ENCODE results near the gene DYSF.

Gene DYSF

DNA sequence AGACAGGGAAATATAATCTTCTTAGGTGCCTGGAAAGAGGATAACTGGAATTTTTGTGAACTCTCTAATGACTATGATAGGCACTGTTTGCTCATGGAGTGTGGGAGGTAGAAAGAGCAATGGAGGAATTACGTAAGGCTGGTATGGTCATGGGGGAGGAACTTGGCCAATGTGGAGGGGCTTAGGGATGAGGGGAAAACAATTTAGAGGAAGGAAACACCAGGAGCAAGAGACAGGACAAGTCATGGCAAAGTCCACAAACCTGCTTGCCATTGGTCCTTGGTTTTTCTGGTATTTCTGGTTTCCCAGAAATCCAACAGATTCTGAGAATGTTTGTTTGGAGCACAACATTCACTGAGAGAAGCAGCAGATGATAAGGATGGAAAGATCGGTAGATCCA, 274.2 kb downstream of the DYSF start:
- no peak overlapping the region for H3K4me3 ChIP-seq (ENCODE audit: low read length)
- TF ChIP-seq, protein P1, sequence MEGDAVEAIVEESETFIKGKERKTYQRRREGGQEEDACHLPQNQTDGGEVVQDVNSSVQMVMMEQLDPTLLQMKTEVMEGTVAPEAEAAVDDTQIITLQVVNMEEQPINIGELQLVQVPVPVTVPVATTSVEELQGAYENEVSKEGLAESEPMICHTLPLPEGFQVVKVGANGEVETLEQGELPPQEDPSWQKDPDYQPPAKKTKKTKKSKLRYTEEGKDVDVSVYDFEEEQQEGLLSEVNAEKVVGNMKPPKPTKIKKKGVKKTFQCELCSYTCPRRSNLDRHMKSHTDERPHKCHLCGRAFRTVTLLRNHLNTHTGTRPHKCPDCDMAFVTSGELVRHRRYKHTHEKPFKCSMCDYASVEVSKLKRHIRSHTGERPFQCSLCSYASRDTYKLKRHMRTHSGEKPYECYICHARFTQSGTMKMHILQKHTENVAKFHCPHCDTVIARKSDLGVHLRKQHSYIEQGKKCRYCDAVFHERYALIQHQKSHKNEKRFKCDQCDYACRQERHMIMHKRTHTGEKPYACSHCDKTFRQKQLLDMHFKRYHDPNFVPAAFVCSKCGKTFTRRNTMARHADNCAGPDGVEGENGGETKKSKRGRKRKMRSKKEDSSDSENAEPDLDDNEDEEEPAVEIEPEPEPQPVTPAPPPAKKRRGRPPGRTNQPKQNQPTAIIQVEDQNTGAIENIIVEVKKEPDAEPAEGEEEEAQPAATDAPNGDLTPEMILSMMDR (conservative IDR thresholded peaks at IDR 0.05; ENCODE audit: low read length), result no peak
- peak; percentile 53 for DNase-seq (ENCODE audit: low read depth)

DNA sequence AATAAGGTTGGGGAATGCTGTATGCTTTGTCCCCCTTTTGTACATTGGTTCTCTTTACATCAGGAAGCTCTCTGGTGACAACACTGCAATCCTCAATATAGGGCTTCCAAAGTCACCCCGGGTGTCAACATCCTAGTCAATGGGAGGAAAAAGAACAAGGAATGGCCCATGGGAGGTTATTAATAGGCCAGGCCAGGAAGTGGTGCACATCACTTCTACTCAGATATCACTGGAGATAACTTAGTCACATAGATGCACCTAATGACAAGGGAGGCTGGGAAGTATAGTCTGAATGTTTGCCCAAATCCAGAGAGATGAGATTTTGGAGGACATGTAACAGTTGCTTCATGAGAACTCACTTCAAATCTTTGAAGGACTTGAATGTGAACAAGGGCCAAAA, 274.7 kb downstream of the DYSF start:
- DNase-seq (ENCODE audit: low read depth), result no peak
- TF ChIP-seq, protein P1 (conservative IDR thresholded peaks at IDR 0.05; ENCODE audit: low read length), result no peak

DNA sequence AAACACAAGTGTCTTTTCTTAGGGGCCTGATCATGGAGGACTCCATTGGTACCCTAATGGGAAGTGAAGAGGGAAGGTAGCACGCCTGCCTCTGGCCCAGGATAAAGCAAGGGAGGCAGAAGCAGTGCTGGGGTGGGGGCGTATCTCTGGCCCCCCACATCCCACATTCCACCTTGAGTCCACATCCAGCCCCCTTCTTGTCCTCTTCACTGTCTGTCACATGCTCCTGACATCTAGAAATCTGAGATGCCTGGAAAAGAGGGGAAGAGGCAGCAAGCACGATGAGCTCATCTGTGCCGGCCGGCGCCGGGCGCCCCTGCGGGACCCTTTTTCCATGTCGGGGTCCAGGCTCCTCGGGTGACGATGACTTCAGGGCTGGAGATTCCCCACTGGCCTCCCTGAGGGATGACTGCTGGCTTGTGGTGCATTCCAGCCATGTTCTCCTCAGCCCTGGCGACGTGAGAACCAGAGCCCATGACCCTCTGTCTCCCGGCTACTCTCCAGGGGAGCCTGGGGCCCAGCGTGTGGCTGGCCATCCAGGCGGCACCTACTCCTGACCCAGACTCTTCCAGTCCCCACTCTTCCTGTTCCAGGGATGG, 277.5 kb downstream of the DYSF start:
- TF ChIP-seq, protein P1 (conservative IDR thresholded peaks at IDR 0.05; ENCODE audit: low read length), result no peak
- no peak for DNase-seq (ENCODE audit: low read depth)
- no peak overlapping the region for H3K4me3 ChIP-seq (ENCODE audit: low read length)

More for the DNA sequence above, 274.7 kb downstream of the DYSF start:
- no peak overlapping the region for H3K4me3 ChIP-seq (ENCODE audit: low read length)

DNA sequence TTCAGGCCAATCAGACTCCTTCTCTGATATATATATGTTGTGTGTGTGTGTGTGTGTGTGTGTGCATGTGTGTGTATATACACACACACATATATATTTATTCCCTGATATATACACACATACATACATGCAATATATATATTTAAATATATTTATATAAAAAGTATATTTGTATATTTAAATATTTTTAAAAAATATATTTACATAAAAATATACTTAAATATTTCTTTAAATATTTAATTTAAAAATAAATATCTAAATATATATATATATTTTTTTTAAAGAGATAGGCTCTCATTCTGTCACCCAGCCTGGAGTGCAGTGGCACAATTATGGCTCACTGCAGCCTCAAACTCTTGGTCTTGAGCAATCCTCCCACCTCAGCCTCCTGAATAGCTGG, 281.3 kb downstream of the DYSF start:
- no peak for DNase-seq (ENCODE audit: low read depth)
- TF ChIP-seq, protein P1 (conservative IDR thresholded peaks at IDR 0.05; ENCODE audit: low read length), result no peak
- H3K4me3 ChIP-seq (ENCODE audit: low read length), result no peak overlapping the region

DNA sequence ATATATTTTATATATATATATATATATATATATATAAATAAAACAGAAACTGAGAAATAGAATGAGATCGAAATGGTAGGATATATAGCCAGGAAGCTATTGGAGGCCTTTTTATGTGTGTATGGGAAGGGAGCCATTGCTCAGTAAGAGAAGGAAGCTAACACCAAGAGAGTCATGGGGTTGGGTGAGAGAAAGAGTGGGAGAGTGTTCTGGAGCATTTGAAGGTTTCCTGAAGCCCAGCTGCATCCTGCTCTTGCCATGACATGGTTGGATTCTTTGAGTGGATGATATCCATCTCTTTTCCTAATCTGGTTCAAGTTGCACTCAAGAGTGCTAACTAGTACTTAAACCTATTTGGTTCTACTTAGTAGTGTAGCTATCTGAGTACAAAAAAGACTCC, 282.3 kb downstream of the DYSF start:
- DNase-seq (ENCODE audit: low read depth), result no peak
- TF ChIP-seq, protein P1 (conservative IDR thresholded peaks at IDR 0.05; ENCODE audit: low read length), result no peak
- no peak overlapping the region for H3K4me3 ChIP-seq (ENCODE audit: low read length)
